Erythroblast (primary cell): ENCODE data around the gene GPSM3.

Experiments
- GATA1 ChIP-seq: IDR thresholded peaks from 2 replicates; pipeline ENCODE4 v1.6.1; 2011; ENCODE audit warnings: low read depth, mild to moderate bottlenecking, control low read depth, low read length, moderate library complexity
- POLR2A ChIP-seq: IDR thresholded peaks from 2 replicates; pipeline ENCODE4 v1.6.1; 2011; ENCODE audit warnings: mild to moderate bottlenecking, low read length

GRCh38 chr6:32210191-32210601 is 17.8 kb upstream of the GPSM3 start:
- TF ChIP-seq POLR2A (no peak), GATA1 (no peak)
